ENCODE measurements around the gene MRTFA. TPM values are rescaled to one million over a fixed set of nuclear protein-coding genes. Genes with fewer than 3 reads are reported as not detected.

The MRTFA gene
- total RNA-seq, 4 donors from 2014 or later: 46.0 to 408 (median 90.0) TPM

GRCh38 chr22:40609216-40609615 lies 27.3 kb downstream of the MRTFA start:
- Histone ChIP-seq H3K4me1 (peaks cover 20 to 36% (median 23%) of the 10 kb centered on the region in 4 donors), H3K27ac (no peak overlapping the region), H3K27me3 (no peaks in the 10 kb centered on the region), H3K9me3 (no peaks in the 10 kb centered on the region), H3K36me3 (no peaks in the 10 kb centered on the region), H3K4me3 (no peak overlapping the region)
- 83 to 96% methylated on average over 3 of the region's 3 CpGs for WGBS, 2 donors (ENCODE audit: low coverage in 1 of 2)
- no peak for TF ChIP-seq POLR2AphosphoS5 (IDR thresholded peaks at IDR 0.05)
- TF ChIP-seq CTCF (IDR thresholded peaks at IDR 0.05): no peak
- TF ChIP-seq EP300 (IDR thresholded peaks at IDR 0.05; ENCODE audit: low read depth): no peak
- TF ChIP-seq POLR2A (IDR thresholded peaks at IDR 0.05): no peak
- intact Hi-C loops (cut with DNase I; ENCODE audit: low total_unique reads) (no loop called here), in situ Hi-C loops (cut with MboI; ENCODE audit: low pct_ligation_motif_present in 1 of 4, low pct_unique_long_range_greater_than_20kb in 1 of 4, low sequenced_read_pairs in 3 of 4) (no loop called here)
- no peak for DNase-seq

GRCh38 chr22:40607506-40607905 lies 29.0 kb downstream of the MRTFA start:
- Histone ChIP-seq H3K36me3 (no peaks in the 10 kb centered on the region), H3K9me3 (no peaks in the 10 kb centered on the region), H3K27me3 (no peaks in the 10 kb centered on the region), H3K27ac (no peak overlapping the region), H3K4me3 (no peak overlapping the region), H3K4me1 (peaks cover 20 to 43% (median 35%) of the 10 kb centered on the region in 4 donors)
- DNase-seq: no peak
- intact Hi-C loops (cut with DNase I; ENCODE audit: low total_unique reads): no loop called here
- TF ChIP-seq CTCF (IDR thresholded peaks at IDR 0.05) (no peak), POLR2AphosphoS5 (IDR thresholded peaks at IDR 0.05) (no peak), POLR2A (IDR thresholded peaks at IDR 0.05) (no peak), EP300 (IDR thresholded peaks at IDR 0.05; ENCODE audit: low read depth) (no peak)
- in situ Hi-C loops (cut with MboI; ENCODE audit: low pct_ligation_motif_present in 1 of 4, low pct_unique_long_range_greater_than_20kb in 1 of 4, low sequenced_read_pairs in 3 of 4): no loop called here
- WGBS, 2 donors (ENCODE audit: low coverage in 1 of 2): 81 to 90% methylated on average over 1 of the region's 1 CpG

DNA sequence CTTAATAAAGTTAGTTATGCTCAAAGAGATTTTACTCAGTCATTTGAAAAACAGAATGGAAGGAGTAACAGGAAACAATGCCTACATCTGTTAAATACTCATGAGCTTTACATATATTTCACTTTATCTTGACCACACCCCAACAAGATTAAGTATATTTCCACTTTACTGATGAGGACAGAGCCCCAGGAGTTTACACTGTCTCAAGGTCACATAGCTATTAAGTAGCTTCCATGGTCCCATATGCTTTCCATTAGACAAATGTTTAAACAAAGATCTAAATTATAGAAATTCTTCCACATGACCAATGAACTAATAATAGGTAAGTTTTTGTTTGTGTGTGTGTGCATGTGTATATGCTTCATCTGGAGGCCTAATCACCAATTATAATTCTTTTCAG lies 30.2 kb downstream of the MRTFA start:
- Histone ChIP-seq H3K4me3 (no peak overlapping the region), H3K27me3 (no peaks in the 10 kb centered on the region), H3K36me3 (no peaks in the 10 kb centered on the region), H3K9me3 (no peaks in the 10 kb centered on the region), H3K4me1 (peaks cover 20 to 54% (median 42%) of the 10 kb centered on the region in 4 donors), H3K27ac (peak overlapping the region in 3 of 4 donors; percentile 45 to 59 (median 54))
- TF ChIP-seq POLR2A (IDR thresholded peaks at IDR 0.05) (no peak), EP300 (IDR thresholded peaks at IDR 0.05; ENCODE audit: low read depth) (no peak), POLR2AphosphoS5 (IDR thresholded peaks at IDR 0.05) (no peak), CTCF (IDR thresholded peaks at IDR 0.05) (no peak)
- intact Hi-C loops (cut with DNase I; ENCODE audit: low total_unique reads): no loop called here
- no peak for DNase-seq
- in situ Hi-C loops (cut with MboI; ENCODE audit: low pct_ligation_motif_present in 1 of 4, low pct_unique_long_range_greater_than_20kb in 1 of 4, low sequenced_read_pairs in 3 of 4): no loop called here

GRCh38 chr22:40605761-40606160 lies 30.8 kb downstream of the MRTFA start:
- intact Hi-C loops (cut with DNase I; ENCODE audit: low total_unique reads) (no loop called here), in situ Hi-C loops (cut with MboI; ENCODE audit: low pct_ligation_motif_present in 1 of 4, low pct_unique_long_range_greater_than_20kb in 1 of 4, low sequenced_read_pairs in 3 of 4) (no loop called here)
- DNase-seq: no peak
- WGBS, 2 donors (ENCODE audit: low coverage in 1 of 2): 36 to 60% methylated on average over 1 of the region's 1 CpG
- H3K27me3 ChIP-seq: no peaks in the 10 kb centered on the region
- no peaks in the 10 kb centered on the region for H3K36me3 ChIP-seq
- TF ChIP-seq POLR2A (IDR thresholded peaks at IDR 0.05) (no peak), CTCF (IDR thresholded peaks at IDR 0.05) (no peak), POLR2AphosphoS5 (IDR thresholded peaks at IDR 0.05) (no peak), EP300 (IDR thresholded peaks at IDR 0.05; ENCODE audit: low read depth) (no peak)
- H3K4me3 ChIP-seq: no peak overlapping the region
- H3K9me3 ChIP-seq: no peaks in the 10 kb centered on the region
- peaks cover 20 to 54% (median 42%) of the 10 kb centered on the region in 4 donors for H3K4me1 ChIP-seq
- H3K27ac ChIP-seq: peak overlapping the region in 3 of 4 donors; percentile 45 to 59 (median 54)
